HG03378 (cell line): ENCODE results near the gene IRF5.
A peak's percentile ranks its signal among the peaks of the same experiment; 100 is the strongest.
"Not testable (repeated sequence)": the region's sequence is repeated elsewhere in the genome, so short reads cannot be mapped to it uniquely, and the experiment has no call there.

Experiments
- ATAC-seq: cut with Tn5 transposase; IDR thresholded peaks from one replicate; pipeline ENCODE4 v1.9.1; 2021; ENCODE audit warnings: mild to moderate bottlenecking, moderate library complexity; ENCODE audit not compliant: unreplicated experiment

Gene IRF5

DNA sequence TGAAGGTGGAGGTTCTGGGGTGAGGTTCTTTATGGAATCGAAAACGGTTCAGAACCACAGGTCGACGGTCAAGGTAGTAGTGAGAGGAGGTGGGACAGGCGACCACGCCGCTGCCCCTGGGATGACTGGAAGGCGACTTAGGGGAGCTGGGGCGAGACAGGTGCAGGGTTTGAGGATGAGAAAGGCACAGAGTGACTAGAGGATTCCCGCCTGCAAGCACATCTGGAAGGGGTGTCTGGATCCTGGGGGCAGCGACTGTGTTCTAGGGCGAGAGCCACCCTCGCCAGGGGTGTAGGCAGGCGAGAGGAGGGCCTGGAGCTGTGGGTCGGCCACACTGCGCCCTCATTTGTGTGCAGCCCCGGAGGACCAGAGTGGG is 468 bp upstream of the IRF5 start:
- no peak for ATAC-seq

DNA sequence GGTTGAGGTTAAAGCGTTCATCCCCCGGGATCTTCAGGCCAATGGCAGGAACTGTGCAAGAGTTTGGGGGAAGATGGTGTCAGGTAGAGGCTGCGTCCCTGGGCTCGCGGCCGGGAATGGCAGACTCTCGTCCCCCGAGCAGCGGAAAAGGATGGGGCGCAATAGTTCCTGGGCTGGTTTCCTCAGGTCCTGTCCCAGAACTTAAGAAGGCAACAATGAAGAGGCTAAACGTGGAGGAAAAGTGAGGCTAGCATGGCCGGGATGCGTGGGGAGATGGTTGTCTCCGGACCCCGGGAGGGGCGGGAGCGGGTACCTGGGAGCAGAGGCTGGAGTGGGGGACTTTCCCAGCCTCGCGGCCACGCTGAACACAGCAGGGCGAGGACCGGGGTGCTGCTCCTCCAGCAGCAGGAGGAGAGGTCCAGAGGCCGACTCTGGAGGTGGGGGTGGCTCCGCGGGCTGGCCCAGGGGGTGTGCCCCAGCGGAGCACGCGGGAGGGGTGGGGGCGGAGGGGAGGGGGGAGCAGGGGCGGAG is 882 bp downstream of the IRF5 start:
- ATAC-seq = no peak

- peak; percentile 19 for ATAC-seq
Measured at GRCh38 chr7:128939075-128939860, 1.5 kb downstream of the IRF5 start.

DNA sequence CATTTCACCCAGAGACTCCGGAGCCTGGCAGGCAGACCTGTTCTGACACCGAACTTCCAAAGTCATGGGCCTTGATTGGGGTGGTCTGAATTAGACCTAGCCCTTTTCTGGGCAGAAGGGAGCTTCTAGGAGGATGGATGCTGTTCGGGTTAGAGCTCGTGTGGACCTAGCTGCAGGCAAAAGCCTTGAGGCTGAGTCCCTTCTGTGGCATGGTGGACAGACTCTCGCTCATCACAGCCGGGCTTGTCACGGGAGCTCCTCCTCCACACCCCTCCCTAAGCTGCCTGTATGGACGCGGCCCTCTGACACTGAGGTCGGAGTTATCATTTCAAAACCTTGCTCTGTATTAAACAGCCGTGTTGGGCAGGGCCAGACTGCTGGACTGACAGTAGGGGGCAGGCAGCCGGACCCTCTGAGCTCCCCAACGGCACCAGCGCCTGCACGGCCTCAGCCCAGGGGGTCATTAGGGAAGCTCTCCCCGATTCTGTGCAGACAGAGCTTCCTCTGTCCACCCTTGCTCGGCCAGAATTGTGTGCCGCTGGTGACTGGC is 2.2 kb downstream of the IRF5 start:
- ATAC-seq = peak; percentile 25

DNA sequence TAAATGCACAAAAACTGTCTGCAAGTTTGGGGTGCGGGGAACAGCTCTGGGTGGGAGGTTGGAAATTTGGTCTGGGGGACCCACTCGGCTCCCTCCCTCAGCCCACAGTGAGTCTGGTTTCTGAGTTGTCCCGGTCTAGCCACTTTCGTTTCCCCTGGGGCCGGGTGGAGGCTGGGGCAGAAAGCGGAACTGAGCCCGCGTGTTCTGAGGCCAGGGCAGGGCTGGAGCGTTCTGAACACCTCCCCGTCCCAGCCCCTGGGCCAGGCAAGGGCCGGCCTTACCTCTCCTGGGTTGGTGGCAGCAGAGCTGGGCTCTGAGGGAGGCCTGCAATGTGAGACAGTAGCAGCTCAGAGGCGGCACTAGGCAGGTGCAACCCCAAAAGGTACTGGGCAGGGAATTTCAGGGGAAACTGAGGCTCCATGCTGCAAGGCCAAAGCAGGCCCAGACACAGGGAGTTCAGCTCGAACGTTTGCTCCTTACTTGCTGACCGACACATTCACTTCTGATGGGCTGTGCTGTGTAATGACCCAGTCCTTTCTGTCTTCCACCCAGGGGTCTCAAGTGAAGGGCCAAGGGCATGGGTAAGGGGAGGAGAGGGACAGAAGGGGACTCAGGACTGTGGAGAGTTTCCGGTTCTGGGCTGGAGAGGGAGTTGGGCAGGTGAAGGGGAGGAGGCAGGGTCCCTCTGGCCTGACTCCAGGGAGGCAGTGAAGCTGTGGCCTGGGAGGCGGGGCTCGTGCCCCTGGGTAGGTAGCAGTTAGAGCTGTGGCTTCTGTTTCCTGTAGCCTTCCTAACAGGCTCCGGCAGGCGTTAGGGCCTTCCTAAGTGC is 3.0 kb downstream of the IRF5 start:
- ATAC-seq = peak; percentile 51

GRCh38 chr7:128941323-128941890 is 3.7 kb downstream of the IRF5 start:
- no peak for ATAC-seq

DNA sequence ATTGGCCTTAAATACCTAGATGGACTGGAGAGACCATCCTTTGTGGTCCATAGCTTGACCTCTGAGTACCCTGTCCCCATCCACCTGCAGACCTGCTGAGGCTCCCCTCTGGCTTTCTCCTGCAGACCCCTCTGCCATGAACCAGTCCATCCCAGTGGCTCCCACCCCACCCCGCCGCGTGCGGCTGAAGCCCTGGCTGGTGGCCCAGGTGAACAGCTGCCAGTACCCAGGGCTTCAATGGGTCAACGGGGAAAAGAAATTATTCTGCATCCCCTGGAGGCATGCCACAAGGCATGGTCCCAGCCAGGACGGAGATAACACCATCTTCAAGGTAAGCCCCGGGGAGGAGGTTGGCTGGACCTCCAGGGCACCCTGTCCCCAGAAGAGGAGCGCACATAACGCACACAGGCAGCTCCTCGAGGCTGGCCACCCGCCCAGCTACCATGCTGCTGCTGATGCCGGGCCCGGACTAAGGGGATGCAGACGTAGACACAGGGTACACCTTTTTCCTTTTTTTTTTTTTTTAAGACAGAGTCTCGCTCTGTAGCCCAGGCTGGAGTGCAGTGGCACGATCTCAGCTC is 4.3 kb downstream of the IRF5 start:
- no peak for ATAC-seq

GRCh38 chr7:128943251-128943650 is 5.5 kb downstream of the IRF5 start:
- not testable (repeated sequence) for ATAC-seq

DNA sequence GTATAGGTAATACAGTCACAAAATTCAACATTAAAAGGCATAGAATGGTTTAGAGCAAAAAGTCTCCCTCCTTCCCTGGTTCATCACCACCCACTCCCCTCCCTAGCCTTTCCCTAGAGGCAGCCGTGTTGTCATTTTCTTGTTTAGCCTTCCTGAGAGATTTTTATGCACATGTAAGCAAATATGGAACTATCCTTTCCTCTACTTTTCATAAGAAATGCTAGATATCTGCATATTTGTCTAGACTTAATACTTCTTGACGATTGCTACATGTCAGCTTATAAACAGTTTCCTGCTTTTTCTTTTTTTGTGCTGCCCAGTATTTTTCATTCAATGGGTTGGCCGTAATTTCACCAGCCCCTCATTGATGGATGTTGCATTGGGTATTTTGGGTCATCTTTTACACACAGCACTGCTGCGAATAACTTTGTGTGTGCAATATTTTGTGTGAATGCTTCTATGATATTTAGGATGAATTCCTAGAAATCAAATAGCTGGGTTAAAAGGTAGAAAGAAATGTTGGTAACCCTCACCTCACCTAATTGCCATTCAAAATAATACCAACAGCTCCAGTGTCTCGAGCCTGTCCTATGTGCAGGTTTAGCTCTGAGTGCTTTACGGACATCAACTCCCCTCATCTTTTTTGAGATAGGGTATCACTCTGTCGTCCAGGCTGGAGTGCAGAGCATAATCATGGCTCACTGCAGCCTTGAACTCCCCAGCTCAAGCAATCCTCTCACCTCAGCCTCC is 6.9 kb downstream of the IRF5 start:
- ATAC-seq = no peak

DNA sequence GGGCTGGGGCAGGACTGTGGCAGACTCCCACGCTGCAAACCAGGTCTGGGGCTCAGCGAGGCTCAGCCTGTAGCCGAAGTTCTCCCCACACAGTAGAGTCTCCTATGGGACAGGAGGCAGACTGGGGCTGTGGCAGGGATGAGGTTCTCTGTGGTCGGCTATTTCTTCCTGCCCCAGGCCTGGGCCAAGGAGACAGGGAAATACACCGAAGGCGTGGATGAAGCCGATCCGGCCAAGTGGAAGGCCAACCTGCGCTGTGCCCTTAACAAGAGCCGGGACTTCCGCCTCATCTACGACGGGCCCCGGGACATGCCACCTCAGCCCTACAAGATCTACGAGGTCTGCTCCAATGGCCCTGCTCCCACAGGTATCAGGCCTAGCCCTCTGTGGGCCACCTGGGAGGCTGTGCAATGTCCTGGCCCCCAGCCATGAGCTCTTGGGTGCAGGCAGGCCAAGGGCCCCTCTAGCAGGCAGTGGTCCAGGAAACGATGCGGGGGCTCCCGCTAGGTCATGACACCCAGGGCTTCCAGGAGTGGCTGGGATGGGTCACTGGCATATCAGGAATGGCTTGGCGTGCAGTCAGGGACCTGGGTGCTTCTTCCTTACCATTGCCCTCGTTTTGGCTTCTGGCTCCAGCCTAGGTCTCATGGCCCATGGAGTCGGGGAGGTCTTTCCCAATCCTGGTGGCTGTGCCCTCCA is 8.1 kb downstream of the IRF5 start:
- ATAC-seq = no peak

- no peak for ATAC-seq
Measured at GRCh38 chr7:128946936-128947830, 9.5 kb downstream of the IRF5 start.

DNA sequence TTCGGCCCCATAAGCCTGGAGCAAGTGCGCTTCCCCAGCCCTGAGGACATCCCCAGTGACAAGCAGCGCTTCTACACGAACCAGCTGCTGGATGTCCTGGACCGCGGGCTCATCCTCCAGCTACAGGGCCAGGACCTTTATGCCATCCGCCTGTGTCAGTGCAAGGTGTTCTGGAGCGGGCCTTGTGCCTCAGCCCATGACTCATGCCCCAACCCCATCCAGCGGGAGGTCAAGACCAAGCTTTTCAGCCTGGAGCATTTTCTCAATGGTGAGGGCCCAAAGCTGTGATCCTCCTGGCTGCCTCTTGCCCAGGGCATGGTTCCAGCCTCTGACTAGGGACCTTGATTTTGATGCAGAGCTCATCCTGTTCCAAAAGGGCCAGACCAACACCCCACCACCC is 10.1 kb downstream of the IRF5 start:
- ATAC-seq = no peak

DNA sequence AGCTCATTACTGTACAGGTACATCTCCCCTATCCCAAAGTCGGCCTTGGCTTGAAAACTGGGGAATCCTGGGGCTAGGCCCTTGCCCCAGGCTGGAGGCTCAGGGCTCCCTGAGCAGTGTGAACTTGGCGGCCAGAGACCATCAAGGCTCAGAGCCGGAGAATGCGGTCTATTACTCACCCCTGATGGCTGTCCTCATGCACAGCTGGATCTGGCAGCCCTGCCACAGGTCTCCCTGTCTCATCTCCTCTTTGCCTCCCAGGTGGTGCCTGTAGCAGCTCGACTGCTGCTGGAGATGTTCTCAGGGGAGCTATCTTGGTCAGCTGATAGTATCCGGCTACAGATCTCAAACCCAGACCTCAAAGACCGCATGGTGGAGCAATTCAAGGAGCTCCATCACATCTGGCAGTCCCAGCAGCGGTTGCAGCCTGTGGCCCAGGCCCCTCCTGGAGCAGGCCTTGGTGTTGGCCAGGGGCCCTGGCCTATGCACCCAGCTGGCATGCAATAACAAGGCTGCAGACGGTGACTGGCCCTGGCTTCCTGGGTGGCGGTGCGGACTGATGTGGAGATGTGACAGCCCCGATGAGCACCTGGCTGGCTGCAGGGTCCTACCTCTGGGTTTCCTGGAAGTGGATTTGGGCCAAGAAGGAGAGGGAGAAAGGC is 10.7 kb downstream of the IRF5 start:
- no peak for ATAC-seq

- ATAC-seq = no peak
Measured at GRCh38 chr7:128948976-128949760, 11.4 kb downstream of the IRF5 start.

DNA sequence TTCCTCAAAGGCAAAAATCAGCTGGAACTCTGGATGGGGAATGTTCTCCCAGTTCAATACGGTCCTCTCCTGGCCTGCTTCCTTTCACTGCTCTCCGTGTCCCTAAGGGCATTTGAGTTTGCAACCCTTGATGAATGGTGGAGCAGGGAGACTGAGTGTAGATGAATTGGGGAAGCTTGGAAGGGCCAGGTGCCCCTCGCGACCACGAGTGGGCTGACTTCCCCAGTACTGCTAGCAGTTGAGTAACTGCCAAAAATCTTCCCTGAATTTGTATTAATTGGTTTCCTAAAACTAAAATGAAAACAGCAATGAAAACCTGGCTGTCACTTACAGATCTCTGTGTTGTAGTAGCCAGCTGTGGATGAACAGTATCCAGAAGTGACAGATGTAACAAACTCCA is 13.6 kb downstream of the IRF5 start:
- ATAC-seq = no peak

- no peak for ATAC-seq
Measured at GRCh38 chr7:128954150-128954549, 16.4 kb downstream of the IRF5 start.
